HepG2 (cell line): ENCODE measurements around the gene ZNF865. TPM values are rescaled to one million over a fixed set of nuclear protein-coding genes. Genes with fewer than 3 reads are reported as not detected.

Source experiments
- ARID4A ChIP-seq: sonication (generic); formaldehyde crosslinking; IDR thresholded peaks from 2 replicates; pipeline ENCODE4 v1.5.0; 2020; ENCODE audit warnings: mild to moderate bottlenecking, missing genetic modification reagents, borderline replicate concordance
- ARNT2 ChIP-seq: sonication (generic); formaldehyde crosslinking; IDR thresholded peaks from 2 replicates; pipeline ENCODE4 v1.8.0; 2022; ENCODE audit warnings: mild to moderate bottlenecking, low read depth, missing genetic modification reagents, moderate library complexity
- ATF7 ChIP-seq, 2 experiments: fragments of 450-650 bp in 1 of 2; sonication (generic) in 1 of 2; formaldehyde crosslinking in 1 of 2; IDR thresholded peaks; 2 replicates each; pipeline versions ENCODE4 v1.4.0 to v1.6.1; 2016 to 2020; ENCODE audit warnings: antibody characterized with exemption in 1 of 2, mild to moderate bottlenecking in 1 of 2, missing genetic modification reagents in 1 of 2
- ELF4 ChIP-seq: sonication (generic); formaldehyde crosslinking; IDR thresholded peaks from 2 replicates; pipeline ENCODE4 v1.5.0; 2020; ENCODE audit warnings: missing genetic modification reagents, mild to moderate bottlenecking, moderate library complexity, borderline replicate concordance
- HDAC1 ChIP-seq: sonication (generic); formaldehyde crosslinking; IDR thresholded peaks from 2 replicates; pipeline ENCODE4 v1.5.1; 2020; ENCODE audit warnings: mild to moderate bottlenecking, missing genetic modification reagents
- KDM6A ChIP-seq: IDR thresholded peaks from 2 replicates; pipeline ENCODE4 v1.6.1; 2016; ENCODE audit warnings: low read depth
- MED1 ChIP-seq: sonication (generic); formaldehyde crosslinking; IDR thresholded peaks from 2 replicates; pipeline ENCODE4 v1.4.0; 2020; ENCODE audit warnings: missing genetic modification reagents
- MTA1 ChIP-seq: sonication (generic); formaldehyde crosslinking; IDR thresholded peaks from 2 replicates; pipeline ENCODE4 v1.4.0; 2020; ENCODE audit warnings: missing genetic modification reagents, mild to moderate bottlenecking, borderline replicate concordance
- NFRKB ChIP-seq: fragments of 450-650 bp; IDR thresholded peaks from 2 replicates; pipeline ENCODE4 v1.6.1; 2017
- NR2F2 ChIP-seq: IDR thresholded peaks from 2 replicates; pipeline ENCODE4 v1.6.1; 2012; ENCODE audit warnings: low read depth, inconsistent platforms, borderline replicate concordance
- PATZ1 ChIP-seq: sonication (generic); formaldehyde crosslinking; IDR thresholded peaks from 2 replicates; pipeline ENCODE4 v1.4.0; 2020; ENCODE audit warnings: missing genetic modification reagents
- POGK ChIP-seq: sonication (generic); formaldehyde crosslinking; conservative IDR thresholded peaks from 2 replicates; pipeline ENCODE4 v1.8.0; 2022; ENCODE audit warnings: mild to moderate bottlenecking, moderate library complexity, missing genetic modification reagents
- WIZ ChIP-seq: sonication (generic); formaldehyde crosslinking; IDR thresholded peaks from 2 replicates; pipeline ENCODE4 v1.5.1; 2020; ENCODE audit warnings: mild to moderate bottlenecking, missing genetic modification reagents
- ZC3H13 ChIP-seq: sonication (generic); formaldehyde crosslinking; IDR thresholded peaks from 2 replicates; pipeline ENCODE4 v1.8.1; 2023; ENCODE audit warnings: mild to moderate bottlenecking, missing genetic modification reagents, moderate library complexity
- ZNF362 ChIP-seq: sonication (generic); formaldehyde crosslinking; IDR thresholded peaks from 2 replicates; pipeline ENCODE4 v1.4.0; 2020; ENCODE audit warnings: missing genetic modification reagents, mild to moderate bottlenecking, borderline replicate concordance
- ZNF430 ChIP-seq: sonication (generic); formaldehyde crosslinking; IDR thresholded peaks from 2 replicates; pipeline ENCODE4 v1.9.0; 2021; ENCODE audit warnings: mild to moderate bottlenecking, missing genetic modification reagents
- ZNF446 ChIP-seq: sonication (generic); formaldehyde crosslinking; IDR thresholded peaks from 2 replicates; pipeline ENCODE4 v1.5.0; 2020; ENCODE audit warnings: mild to moderate bottlenecking, missing genetic modification reagents
- ZNF558 ChIP-seq: sonication (generic); formaldehyde crosslinking; IDR thresholded peaks from 2 replicates; pipeline ENCODE4 v1.9.0; 2022; ENCODE audit warnings: mild to moderate bottlenecking, missing genetic modification reagents, borderline replicate concordance
- ZSCAN31 ChIP-seq: sonication (generic); formaldehyde crosslinking; IDR thresholded peaks from 2 replicates; pipeline ENCODE4 v1.5.0; 2020; ENCODE audit warnings: low read depth, mild to moderate bottlenecking, missing genetic modification reagents
- polyA plus RNA-seq, 8 experiments: library from polyadenylated mRNA; depleted of rRNA in 3 of 8; stranded (reverse) in 7 of 8; unstranded in 1 of 8; fragments of >200 nt; fragmentation: Illumina TruSeq in 4 of 8; extraction: Trizol in 4 of 8; gene quantifications; 2 replicates each; pipeline versions ENCODE4 v1.2.1 to v1.2.3, GENCODE V29; 2011 to 2016; ENCODE audit warnings: low read depth in 4 of 8, missing spikeins in 1 of 8, mixed read lengths in 1 of 8; ENCODE audit not compliant: insufficient read depth in 1 of 8
- total RNA-seq, 5 experiments: library from RNA; depleted of rRNA; stranded (reverse); fragments of >200 nt; fragmentation: Illumina TruSeq; extraction: Trizol; gene quantifications; 2 replicates each; pipeline ENCODE4 v1.2.3, GENCODE V29; 2016; ENCODE audit warnings: low read depth in 1 of 5

Gene ZNF865
- total and polyA plus RNA-seq, 2 of the 13 experiments (the other 11 are each of a cell fraction or from before 2014, with no cell fraction given) = 0.93 to 1.0 TPM

GRCh38 chr19:55624109-55625003, 18.9 kb downstream of the ZNF865 start, which contains the start of gene ZNF784 (continued):
- TF ChIP-seq ATF7 (IDR thresholded peaks at IDR 0.05) (no peak), ATF7 (CRISPR knock-in tag; IDR thresholded peaks at IDR 0.05) (0 out of 2 replicates have a peak, but pooled peaks have one; percentile 23), ZNF362 (CRISPR knock-in tag) (peak; percentile 11; the same call in 1 of the 2 replicates), ZC3H13 (CRISPR knock-in tag) (no peak), MTA1 (CRISPR knock-in tag) (0 out of 2 replicates have a peak, but pooled peaks have one; percentile 37), WIZ (CRISPR knock-in tag) (no peak), ELF4 (no peak), PATZ1 (CRISPR knock-in tag) (0 out of 2 replicates have a peak, but pooled peaks have one; percentile 7), NR2F2 (no peak), ZSCAN31 (CRISPR knock-in tag) (0 out of 2 replicates have a peak, but pooled peaks have one; percentile 46), NFRKB (no peak), KDM6A (CRISPR knock-in tag) (no peak), ZNF558 (CRISPR knock-in tag) (no peak), ARNT2 (CRISPR knock-in tag) (peak; percentile 39), ZNF446 (no peak), HDAC1 (CRISPR knock-in tag) (0 out of 2 replicates have a peak, but pooled peaks have one; percentile 24), POGK (CRISPR knock-in tag) (peak; percentile 73; the same call in 1 of the 2 replicates), ARID4A (CRISPR knock-in tag) (peak; percentile 14; the same call in 1 of the 2 replicates), MED1 (CRISPR knock-in tag) (peak; percentile 45; the same call in 1 of the 2 replicates), ZNF430 (CRISPR knock-in tag) (peak; percentile 57; the same call in 1 of the 2 replicates)
